ENCODE results near the gene PTGER4. TPM values are rescaled to one million over a fixed set of nuclear protein-coding genes. Genes with fewer than 3 reads are reported as not detected.
"Not testable (repeated sequence)": the region's sequence is repeated elsewhere in the genome, so short reads cannot be mapped to it uniquely, and the experiment has no call there.

Gene PTGER4
- total and polyA plus RNA-seq, 2 donors, result 11.4 to 15.7 TPM

DNA sequence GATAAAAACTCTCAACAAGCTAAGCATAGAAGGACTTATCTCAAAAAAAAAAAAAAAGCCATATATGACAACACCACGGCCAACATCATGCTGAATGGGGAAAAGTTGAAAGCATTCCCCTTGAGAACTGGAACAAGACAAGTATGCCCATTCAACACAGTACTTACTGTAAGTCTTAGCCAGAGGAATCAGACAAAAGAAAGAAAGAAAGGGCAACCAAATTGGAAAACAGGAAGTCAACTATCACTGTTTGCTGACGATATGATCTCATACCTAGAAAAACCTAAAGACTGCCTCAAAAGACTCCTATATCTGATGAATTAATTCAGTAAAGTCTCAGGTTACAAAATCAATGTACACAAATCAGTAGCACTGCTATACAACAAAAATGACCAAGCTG, 24.6 kb upstream of the PTGER4 start:
- H3K4me1 ChIP-seq (ENCODE audit: insufficient read depth), result no peaks in the 10 kb centered on the region
- no peak for DNase-seq (ENCODE audit: extremely low spot score)
- no peak overlapping the region for H3K4me3 ChIP-seq (ENCODE audit: low read depth, low read length)
- 48% methylated on average over 2 of the region's 2 CpGs for WGBS
- no peak overlapping the region for H3K27ac ChIP-seq (ENCODE audit: low read depth)
- H3K36me3 ChIP-seq (ENCODE audit: insufficient read depth), result no peaks in the 10 kb centered on the region

DNA sequence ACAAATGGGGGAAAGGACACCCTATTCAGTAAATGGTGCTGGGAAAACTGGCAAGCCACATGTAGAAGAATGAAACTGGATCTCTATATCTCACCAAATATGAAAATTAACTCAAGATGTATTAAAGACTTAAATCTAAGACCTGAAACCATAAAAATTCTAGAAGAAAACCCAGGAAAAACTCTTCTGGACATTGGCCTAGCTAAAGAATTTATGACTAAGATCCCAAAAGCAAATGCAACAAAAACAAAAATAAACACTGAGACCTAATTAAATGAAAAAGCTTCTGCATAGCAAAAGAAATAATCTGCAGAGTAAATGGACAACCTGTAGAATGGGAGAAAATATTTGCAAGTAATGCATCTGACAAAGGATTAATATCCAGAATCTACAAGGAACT, 23.6 kb upstream of the PTGER4 start:
- not testable (repeated sequence) for H3K36me3 ChIP-seq (ENCODE audit: insufficient read depth); DNase-seq (ENCODE audit: extremely low spot score); H3K4me3 ChIP-seq (ENCODE audit: low read depth, low read length); H3K27ac ChIP-seq (ENCODE audit: low read depth); H3K4me1 ChIP-seq (ENCODE audit: insufficient read depth)

GRCh38 chr5:40656766-40657165, 22.9 kb upstream of the PTGER4 start:
- Histone ChIP-seq H3K4me3 (ENCODE audit: low read depth, low read length) (no peak overlapping the region), H3K27ac (ENCODE audit: low read depth) (no peak overlapping the region), H3K4me1 (ENCODE audit: insufficient read depth) (no peaks in the 10 kb centered on the region), H3K36me3 (ENCODE audit: insufficient read depth) (no peaks in the 10 kb centered on the region)
- DNase-seq (ENCODE audit: extremely low spot score), result no peak

DNA sequence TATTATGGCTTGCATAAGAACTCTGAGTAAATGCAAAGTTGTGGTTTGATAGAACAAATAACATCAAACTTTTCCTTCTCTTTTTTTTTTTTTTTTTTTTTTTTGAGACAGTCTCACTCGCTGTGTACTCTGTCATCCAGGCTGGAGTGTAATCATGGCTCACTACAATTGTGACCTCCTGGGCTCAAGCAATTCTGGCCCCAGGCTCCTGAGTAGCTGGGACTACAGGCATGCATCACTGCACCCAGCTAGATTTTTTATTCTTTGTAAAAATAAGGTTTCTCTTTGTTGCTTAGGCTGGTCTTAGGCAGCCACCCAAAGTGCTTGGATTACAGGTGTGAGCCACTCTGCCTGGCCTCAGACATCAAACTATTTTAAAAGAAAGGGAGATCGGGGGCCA, 19.0 kb upstream of the PTGER4 start:
- DNase-seq (ENCODE audit: extremely low spot score), result no peak
- Histone ChIP-seq H3K27ac (ENCODE audit: low read depth) (no peak overlapping the region), H3K4me3 (ENCODE audit: low read depth, low read length) (no peak overlapping the region), H3K4me1 (ENCODE audit: insufficient read depth) (no peaks in the 10 kb centered on the region), H3K36me3 (ENCODE audit: insufficient read depth) (no peaks in the 10 kb centered on the region)
- WGBS, result 86% methylated on average over 2 of the region's 2 CpGs

DNA sequence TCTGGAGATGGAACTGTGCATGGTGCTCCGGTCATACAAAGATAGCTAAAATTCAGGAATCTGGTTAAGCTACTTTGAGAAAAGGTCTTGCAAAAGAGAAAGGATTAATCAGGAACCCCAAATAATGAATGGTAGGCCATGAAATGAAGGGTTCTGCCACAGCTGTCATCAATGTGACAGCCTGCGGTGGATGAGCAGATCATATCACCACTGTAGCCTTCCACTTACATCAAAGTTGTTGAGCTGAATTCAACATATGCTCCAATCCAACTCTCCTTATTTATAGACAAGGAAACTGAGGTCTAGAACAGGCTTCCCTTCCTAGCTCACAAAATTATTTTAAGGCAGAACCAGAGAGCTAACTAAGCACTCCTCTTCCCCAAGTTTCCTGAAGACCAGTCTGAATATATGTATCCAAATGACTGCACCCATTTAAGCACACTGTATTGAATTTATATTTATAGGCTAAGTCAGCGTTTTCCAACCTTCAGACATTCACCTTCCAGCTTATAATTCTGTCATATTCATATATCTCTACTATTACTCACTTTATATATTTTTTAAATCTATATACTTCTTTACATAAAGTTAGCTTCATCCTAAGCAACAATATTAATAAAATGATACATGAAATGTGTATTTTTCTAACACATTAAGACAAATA, 13.9 kb upstream of the PTGER4 start:
- no peaks in the 10 kb centered on the region for H3K36me3 ChIP-seq (ENCODE audit: insufficient read depth)
- H3K4me1 ChIP-seq (ENCODE audit: insufficient read depth), result peaks cover 1% of the 10 kb centered on the region
- H3K27ac ChIP-seq (ENCODE audit: low read depth), result no peak overlapping the region
- no peak overlapping the region for H3K4me3 ChIP-seq (ENCODE audit: low read depth, low read length)
- DNase-seq (ENCODE audit: extremely low spot score), result no peak
- WGBS, result 67% methylated on average over 3 of the region's 3 CpGs

DNA sequence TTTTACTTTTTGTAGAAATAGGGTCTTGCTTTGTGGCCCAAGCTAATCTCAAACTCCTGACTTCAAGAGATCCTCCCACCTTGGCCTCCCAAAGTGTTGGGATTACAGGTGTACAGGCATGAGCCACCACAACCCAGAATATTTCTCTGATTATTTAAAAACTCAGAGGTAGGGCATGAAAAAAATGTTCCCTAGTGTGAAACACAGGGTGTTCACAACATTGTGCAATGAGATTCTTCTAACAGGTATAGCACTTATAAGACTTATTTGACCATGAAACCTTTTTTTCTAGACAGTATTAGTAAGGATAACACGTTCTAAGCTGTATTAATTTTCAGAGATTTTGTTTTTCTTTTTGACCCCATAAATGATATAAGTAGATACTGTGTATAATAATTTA, 13.1 kb upstream of the PTGER4 start:
- H3K36me3 ChIP-seq (ENCODE audit: insufficient read depth), result no peaks in the 10 kb centered on the region
- 83% methylated on average over 1 of the region's 1 CpG for WGBS
- H3K4me1 ChIP-seq (ENCODE audit: insufficient read depth), result peaks cover 1% of the 10 kb centered on the region
- no peak overlapping the region for H3K4me3 ChIP-seq (ENCODE audit: low read depth, low read length)
- no peak for DNase-seq (ENCODE audit: extremely low spot score)
- no peak overlapping the region for H3K27ac ChIP-seq (ENCODE audit: low read depth)

DNA sequence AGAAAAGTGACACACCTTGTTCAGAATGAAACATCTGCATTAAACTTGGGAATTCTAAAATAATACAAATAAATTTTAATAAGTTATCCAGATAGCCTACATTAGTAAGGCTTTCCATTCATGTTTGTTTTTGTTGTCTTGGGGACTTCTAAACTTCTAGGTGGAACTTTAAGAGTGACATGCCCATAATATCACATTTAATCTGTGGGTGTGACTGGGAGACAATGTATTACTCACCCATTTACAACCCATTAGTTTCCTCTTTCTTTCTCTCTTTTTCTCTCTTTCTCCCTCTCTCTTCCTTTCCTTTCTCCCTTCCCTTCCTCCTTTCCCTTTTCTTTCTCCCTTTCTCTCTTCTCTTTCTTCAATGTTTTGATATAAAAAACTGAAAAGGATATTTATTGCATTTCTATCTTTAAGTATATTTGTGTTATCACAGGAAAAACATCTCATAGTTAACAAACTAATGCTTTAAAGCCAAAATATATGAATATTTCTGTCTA, 12.5 kb upstream of the PTGER4 start:
- no peak overlapping the region for H3K27ac ChIP-seq (ENCODE audit: low read depth)
- H3K4me1 ChIP-seq (ENCODE audit: insufficient read depth), result peaks cover 1% of the 10 kb centered on the region
- H3K4me3 ChIP-seq (ENCODE audit: low read depth, low read length), result no peak overlapping the region
- no peaks in the 10 kb centered on the region for H3K36me3 ChIP-seq (ENCODE audit: insufficient read depth)
- DNase-seq (ENCODE audit: extremely low spot score), result no peak

DNA sequence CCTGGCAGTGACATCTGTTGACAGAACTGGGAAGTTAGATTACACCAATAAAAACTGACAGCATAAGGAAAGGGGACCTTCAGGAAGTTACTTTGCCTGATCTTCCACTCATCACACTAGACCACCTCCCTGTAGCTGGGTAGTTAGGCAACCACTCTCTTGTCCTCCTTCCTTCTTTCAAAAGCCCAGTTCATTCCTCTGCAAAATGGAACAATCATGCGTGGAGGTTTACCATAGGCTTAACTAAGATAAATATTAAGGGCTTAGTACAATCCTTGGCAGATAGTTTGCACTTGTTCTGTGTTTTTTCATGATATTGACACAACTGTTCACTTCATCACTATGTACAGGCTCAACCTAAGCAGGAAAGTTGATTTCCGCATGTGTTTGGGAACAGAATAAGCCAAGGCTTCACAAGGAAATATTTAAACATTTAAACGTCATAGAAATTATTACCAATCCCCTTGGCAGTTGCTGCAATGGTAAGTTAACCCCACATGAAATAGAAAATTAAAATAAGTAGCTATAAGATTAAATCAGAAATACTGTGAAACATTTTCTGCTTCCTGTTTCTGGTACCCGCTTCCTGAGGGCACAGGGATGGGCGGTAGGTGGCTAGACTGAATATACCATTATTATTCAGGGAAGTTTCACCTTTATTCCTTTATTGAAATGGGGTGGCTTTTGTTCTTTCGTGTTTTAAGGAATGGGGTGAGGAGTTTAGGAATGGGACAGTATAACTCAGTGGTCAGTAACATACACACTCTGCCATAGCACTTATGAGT, 9.9 kb upstream of the PTGER4 start:
- 49% methylated on average over 6 of the region's 6 CpGs for WGBS

GRCh38 chr5:40672425-40672824, 7.3 kb upstream of the PTGER4 start:
- Histone ChIP-seq H3K36me3 (ENCODE audit: insufficient read depth) (no peaks in the 10 kb centered on the region), H3K4me1 (ENCODE audit: insufficient read depth) (peaks cover 4% of the 10 kb centered on the region), H3K4me3 (ENCODE audit: low read depth, low read length) (no peak overlapping the region), H3K27ac (ENCODE audit: low read depth) (no peak overlapping the region)
- no peak for DNase-seq (ENCODE audit: extremely low spot score)
- 72% methylated on average over 4 of the region's 4 CpGs for WGBS

More for the DNA sequence above, 9.9 kb upstream of the PTGER4 start:
- H3K27ac ChIP-seq (ENCODE audit: low read depth), result no peak overlapping the region
- no peak for DNase-seq (ENCODE audit: extremely low spot score)
- H3K4me1 ChIP-seq (ENCODE audit: insufficient read depth), result peaks cover 1% of the 10 kb centered on the region
- no peaks in the 10 kb centered on the region for H3K36me3 ChIP-seq (ENCODE audit: insufficient read depth)
- H3K4me3 ChIP-seq (ENCODE audit: low read depth, low read length), result no peak overlapping the region

- Histone ChIP-seq H3K36me3 (ENCODE audit: insufficient read depth) (no peaks in the 10 kb centered on the region), H3K27ac (ENCODE audit: low read depth) (no peak overlapping the region), H3K4me1 (ENCODE audit: insufficient read depth) (peaks cover 2% of the 10 kb centered on the region), H3K4me3 (ENCODE audit: low read depth, low read length) (no peak overlapping the region)
- 77% methylated on average over 6 of the region's 6 CpGs for WGBS
- DNase-seq (ENCODE audit: extremely low spot score), result no peak
Measured at GRCh38 chr5:40674661-40675235, 5.0 kb upstream of the PTGER4 start.

DNA sequence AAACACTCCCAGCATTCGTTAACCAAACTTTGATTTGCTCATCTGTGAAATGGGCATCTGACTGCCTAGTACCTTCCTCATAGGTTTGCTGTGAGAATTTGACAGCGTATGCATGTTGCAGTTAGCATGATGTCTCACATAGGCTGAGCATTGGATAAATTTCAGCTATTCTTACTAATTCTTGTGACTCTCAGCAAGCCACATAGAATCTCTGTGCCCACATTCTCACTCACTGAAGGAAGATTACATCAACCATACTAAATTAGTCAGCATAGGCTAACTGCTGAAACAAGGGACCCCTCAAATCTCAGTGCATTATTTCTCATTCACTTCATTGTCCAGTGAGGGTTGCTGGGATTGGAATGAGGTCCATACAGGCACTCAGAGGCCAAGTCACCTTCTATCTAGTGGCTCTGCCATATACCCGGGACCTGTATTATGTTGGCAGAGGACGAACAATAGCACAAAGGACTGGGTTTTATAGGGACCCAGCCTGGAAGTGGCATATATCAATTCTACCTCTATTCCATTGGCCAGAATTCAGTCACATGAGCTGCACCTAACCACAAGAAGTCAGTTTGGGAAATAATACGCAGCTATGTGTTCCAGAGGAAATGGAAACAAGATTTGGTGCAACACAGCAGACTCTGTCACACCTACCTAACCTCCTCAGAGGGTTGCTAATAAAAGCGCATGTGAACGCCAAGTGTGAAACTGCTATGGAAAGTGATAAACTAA, 4.2 kb upstream of the PTGER4 start:
- WGBS, result 86% methylated on average over 7 of the region's 7 CpGs
- peaks cover 2% of the 10 kb centered on the region for H3K4me1 ChIP-seq (ENCODE audit: insufficient read depth)
- no peak for DNase-seq (ENCODE audit: extremely low spot score)
- H3K36me3 ChIP-seq (ENCODE audit: insufficient read depth), result no peaks in the 10 kb centered on the region
- H3K4me3 ChIP-seq (ENCODE audit: low read depth, low read length), result no peak overlapping the region
- no peak overlapping the region for H3K27ac ChIP-seq (ENCODE audit: low read depth)

DNA sequence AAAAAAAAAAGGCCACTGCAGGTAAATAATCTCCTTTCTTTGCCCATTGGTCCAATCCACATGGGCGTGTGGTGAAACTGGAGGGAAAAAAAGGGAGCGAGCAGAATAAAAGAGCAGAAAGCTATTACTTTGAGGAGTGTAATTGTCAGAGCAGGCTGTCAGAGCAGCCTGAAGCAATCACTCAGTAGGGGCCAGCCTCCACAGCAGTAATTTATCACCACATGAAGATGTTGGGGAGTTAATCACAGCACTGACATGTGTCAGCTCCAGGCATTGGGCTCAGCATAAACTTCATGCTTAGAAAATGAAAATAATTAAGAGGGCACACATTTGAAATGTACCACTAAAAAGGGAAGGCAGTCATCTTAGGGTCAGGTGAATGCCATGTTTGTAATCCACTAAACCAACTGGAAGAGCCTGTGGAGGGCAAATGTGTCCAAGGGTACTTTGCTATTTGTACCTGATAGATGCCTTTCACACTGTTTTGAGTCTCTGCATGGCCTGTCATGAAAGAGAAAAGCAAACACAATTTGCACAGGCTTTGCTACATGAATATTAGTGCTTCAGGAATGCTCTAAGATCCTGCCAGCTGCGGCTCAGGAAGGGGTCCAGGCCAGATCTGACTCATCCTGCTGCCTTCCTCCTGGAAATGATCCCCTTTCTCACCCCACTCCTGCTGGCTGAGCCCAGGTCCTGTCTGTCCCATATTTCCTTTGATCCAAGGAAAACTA, 2.9 kb upstream of the PTGER4 start:
- Histone ChIP-seq H3K4me3 (ENCODE audit: low read depth, low read length) (no peak overlapping the region), H3K4me1 (ENCODE audit: insufficient read depth) (peaks cover 2% of the 10 kb centered on the region), H3K36me3 (ENCODE audit: insufficient read depth) (no peaks in the 10 kb centered on the region), H3K27ac (ENCODE audit: low read depth) (no peak overlapping the region)
- no peak for DNase-seq (ENCODE audit: extremely low spot score)
- WGBS, result 54% methylated on average over 3 of the region's 3 CpGs

- Histone ChIP-seq H3K27ac (ENCODE audit: low read depth) (no peak overlapping the region), H3K4me1 (ENCODE audit: insufficient read depth) (peaks cover 2% of the 10 kb centered on the region), H3K36me3 (ENCODE audit: insufficient read depth) (no peaks in the 10 kb centered on the region), H3K4me3 (ENCODE audit: low read depth, low read length) (no peak overlapping the region)
- WGBS, result 61% methylated on average over 2 of the region's 2 CpGs
- DNase-seq (ENCODE audit: extremely low spot score), result no peak
Measured at GRCh38 chr5:40677456-40677855, 2.3 kb upstream of the PTGER4 start.
